GM23338 (cell line): Measurements from ENCODE around the gene GPANK1. TPM values are rescaled to one million over a fixed set of nuclear protein-coding genes. Genes with fewer than 3 reads are reported as not detected.

Experiments used
- ATAC-seq: fragments of 200-7000 bp; cut with Tn5 transposase; 3 replicates; pipeline ENCODE4 v1.9.1; 2020
- DNase-seq: peaks from one replicate; pipeline ENCODE4 v3.0.0-alpha.2; 2015; ENCODE audit warnings: low spot score
- H2AFZ ChIP-seq: fragments of 200-600 bp; sonication (generic); 2 replicates; pipeline ENCODE4 v1.8.0; 2016; ENCODE audit warnings: antibody characterized with exemption, mild to moderate bottlenecking, moderate library complexity
- H3F3A ChIP-seq: fragments of 200-600 bp; sonication (generic); replicated peaks from 2 replicates; pipeline ENCODE4 v1.8.0; 2017; ENCODE audit warnings: antibody characterized with exemption, mixed run types, low read depth
- H3K27ac ChIP-seq: fragments of 200-600 bp; sonication (generic); 2 replicates; pipeline ENCODE4 v1.6.1; 2016; ENCODE audit warnings: low read depth
- H3K27me3 ChIP-seq: fragments of 200-600 bp; sonication (generic); 2 replicates; pipeline ENCODE4 v1.8.0; 2016; ENCODE audit warnings: mild to moderate bottlenecking, mixed run types, moderate library complexity; ENCODE audit not compliant: insufficient read depth
- H3K36me3 ChIP-seq: fragments of 200-600 bp; sonication (generic); 2 replicates; pipeline ENCODE4 v1.8.0; 2016; ENCODE audit warnings: mild to moderate bottlenecking; ENCODE audit not compliant: insufficient read depth
- H3K4me1 ChIP-seq: fragments of 200-600 bp; sonication (generic); 2 replicates; pipeline ENCODE4 v1.8.0; 2016; ENCODE audit warnings: mild to moderate bottlenecking, moderate library complexity; ENCODE audit not compliant: insufficient read depth
- H3K4me2 ChIP-seq: fragments of 200-600 bp; sonication (generic); 2 replicates; pipeline ENCODE4 v1.7.1; 2017; ENCODE audit warnings: mixed run types
- H3K4me3 ChIP-seq: fragments of 200-600 bp; sonication (generic); 2 replicates; pipeline ENCODE4 v1.6.1; 2016; ENCODE audit warnings: mixed run types
- H3K79me2 ChIP-seq: fragments of 200-600 bp; sonication (generic); replicated peaks from 2 replicates; pipeline ENCODE4 v1.8.0; 2017; ENCODE audit warnings: mild to moderate bottlenecking; ENCODE audit not compliant: insufficient read depth
- H3K9me2 ChIP-seq: fragments of 200-600 bp; sonication (generic); 2 replicates; pipeline ENCODE4 v1.8.0; 2017; ENCODE audit not compliant: insufficient read depth
- H4K20me1 ChIP-seq: fragments of 200-600 bp; sonication (generic); replicated peaks from 2 replicates; pipeline ENCODE4 v1.8.0; 2017; ENCODE audit warnings: mild to moderate bottlenecking; ENCODE audit not compliant: insufficient read depth
- H3K27ac Mint-ChIP-seq: 2 replicates; pipeline ENCODE4 v1.8.0; 2020; ENCODE audit warnings: inconsistent platforms, mild to moderate bottlenecking, moderate library complexity, mixed read lengths
- H3K27me3 Mint-ChIP-seq: 3 replicates; pipeline ENCODE4 v1.8.0; 2022; ENCODE audit warnings: low read depth, mild to moderate bottlenecking, moderate library complexity, mixed read lengths, inconsistent platforms; ENCODE audit not compliant: insufficient read depth, poor library complexity
- H3K36me3 Mint-ChIP-seq: 3 replicates; pipeline ENCODE4 v1.8.0; 2021; ENCODE audit warnings: low read depth, mild to moderate bottlenecking, inconsistent platforms, moderate library complexity, mixed read lengths
- H3K4me1 Mint-ChIP-seq: 3 replicates; pipeline ENCODE4 v1.8.0; 2020; ENCODE audit warnings: mild to moderate bottlenecking, inconsistent platforms, mixed read lengths
- H3K4me3 Mint-ChIP-seq: 3 replicates; pipeline ENCODE4 v1.8.0; 2021; ENCODE audit warnings: moderate library complexity, mild to moderate bottlenecking, inconsistent platforms, mixed read lengths
- H3K9me3 Mint-ChIP-seq: 3 replicates; pipeline ENCODE4 v1.8.0; 2020; ENCODE audit warnings: moderate library complexity, mild to moderate bottlenecking, inconsistent platforms, mixed read lengths
- CREB1 ChIP-seq: fragments of 250-450 bp; sonication (Bioruptor Pico); IDR thresholded peaks from 2 replicates; pipeline ENCODE4 v1.5.0; 2020; ENCODE audit warnings: low read depth, mild to moderate bottlenecking, moderate library complexity
- ETS1 ChIP-seq: IDR thresholded peaks from 2 replicates; pipeline ENCODE4 v1.6.1; 2016; ENCODE audit warnings: antibody characterized with exemption
- STAT1 ChIP-seq: IDR thresholded peaks from one replicate; pipeline ENCODE4 v1.6.1; 2016; ENCODE audit warnings: antibody characterized with exemption; ENCODE audit not compliant: unreplicated experiment
- ZNF114 ChIP-seq: fragments of 250-450 bp; sonication (Bioruptor Pico); IDR thresholded peaks from 2 replicates; pipeline ENCODE4 v1.5.0; 2020; ENCODE audit warnings: mild to moderate bottlenecking, moderate library complexity
- ZNF331 ChIP-seq: fragments of 250-450 bp; sonication (Bioruptor Pico); IDR thresholded peaks from 2 replicates; pipeline ENCODE4 v1.5.0; 2020; ENCODE audit warnings: low read depth, mild to moderate bottlenecking, moderate library complexity
- ZNF462 ChIP-seq: fragments of 250-450 bp; sonication (Bioruptor Pico); IDR thresholded peaks from 2 replicates; pipeline ENCODE4 v1.5.0; 2020; ENCODE audit warnings: mild to moderate bottlenecking, moderate library complexity
- polyA plus RNA-seq: library from polyadenylated mRNA; unstranded; fragments of >200 nt; fragmentation: Nextera tagmentation; extraction: Ambion mirVana; gene quantifications from 2 replicates; pipeline ENCODE4 v1.2.1, GENCODE V29; 2016
- total RNA-seq: library from RNA; depleted of rRNA; stranded (reverse); fragments of >200 nt; shearing (Covaris generic); gene quantifications from 2 replicates; pipeline ENCODE4 v1.2.3, GENCODE V29; 2014

GPANK1 gene
- total and polyA plus RNA-seq, 2 experiments from 2014 or later = 27.1 to 49.2 TPM

GRCh38 chr6:31636698-31637596 lies 27.9 kb downstream of the GPANK1 start (continued):
- TF ChIP-seq ZNF462 = no peak
- no peak for TF ChIP-seq STAT1

- H3K9me3 Mint-ChIP-seq = no peaks in the 10 kb centered on the region; the same call in 2 of the 3 replicates
- no peak overlapping the region for H3K4me2 ChIP-seq
- no peak overlapping the region for H3K4me3 Mint-ChIP-seq
- H3K79me2 ChIP-seq = peaks cover 12% of the 10 kb centered on the region
- no peak overlapping the region for H3K27ac ChIP-seq
- peaks cover 69% of the 10 kb centered on the region for H3K36me3 ChIP-seq
- H3K27me3 Mint-ChIP-seq = peaks cover 6% of the 10 kb centered on the region
- H3F3A ChIP-seq = peaks cover 79% of the 10 kb centered on the region
- no peaks in the 10 kb centered on the region for H3K9me2 ChIP-seq
- no peak overlapping the region for H3K27ac Mint-ChIP-seq
- no peak overlapping the region for H2AFZ ChIP-seq
- no peak overlapping the region for H3K4me3 ChIP-seq
- peaks cover 40% of the 10 kb centered on the region for H4K20me1 ChIP-seq
- no peaks in the 10 kb centered on the region for H3K4me1 ChIP-seq
- no peak for DNase-seq
- ATAC-seq = no peak
- no peaks in the 10 kb centered on the region for H3K27me3 ChIP-seq
- no peaks in the 10 kb centered on the region for H3K4me1 Mint-ChIP-seq
- H3K36me3 Mint-ChIP-seq = peaks cover 91% of the 10 kb centered on the region
- TF ChIP-seq ETS1 (no peak), ZNF114 (no peak), CREB1 (CRISPR knock-in tag) (no peak), ZNF331 (no peak), ZNF462 (no peak)
These were observed 29.7 kb downstream of the GPANK1 start for GRCh38 chr6:31634969-31635575.
